SKM-1 treated with dmso at 0.1 percent for 144 hours (cell line): Measurements from ENCODE around the gene KIF19.

Experiments used
- DNase-seq: peaks from one replicate; lab custom pipeline; 2025; ENCODE audit not compliant: unreplicated experiment; lab: John Stamatoyannopoulos, UW

KIF19 gene

DNA sequence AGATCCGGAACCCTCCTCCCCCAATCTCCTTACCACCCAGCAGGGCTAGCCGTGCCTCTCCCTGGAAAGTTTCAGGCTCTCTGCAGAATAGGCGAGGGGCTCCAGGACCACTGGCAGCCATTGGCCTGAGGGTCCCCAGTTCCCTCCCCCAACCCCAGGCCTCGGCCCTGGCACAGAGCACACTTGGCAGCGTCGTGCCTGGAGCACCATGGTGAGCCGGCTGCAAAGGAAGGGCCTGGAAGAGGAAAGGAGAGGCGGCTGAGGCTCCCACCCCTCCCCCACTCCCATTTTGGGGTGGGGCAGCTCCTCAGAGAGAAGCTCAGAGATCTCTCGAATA is 36.0 kb downstream of the KIF19 start:
- DNase-seq = no peak

GRCh38 chr17:74362810-74363498 is 36.9 kb downstream of the KIF19 start:
- no peak for DNase-seq

DNA sequence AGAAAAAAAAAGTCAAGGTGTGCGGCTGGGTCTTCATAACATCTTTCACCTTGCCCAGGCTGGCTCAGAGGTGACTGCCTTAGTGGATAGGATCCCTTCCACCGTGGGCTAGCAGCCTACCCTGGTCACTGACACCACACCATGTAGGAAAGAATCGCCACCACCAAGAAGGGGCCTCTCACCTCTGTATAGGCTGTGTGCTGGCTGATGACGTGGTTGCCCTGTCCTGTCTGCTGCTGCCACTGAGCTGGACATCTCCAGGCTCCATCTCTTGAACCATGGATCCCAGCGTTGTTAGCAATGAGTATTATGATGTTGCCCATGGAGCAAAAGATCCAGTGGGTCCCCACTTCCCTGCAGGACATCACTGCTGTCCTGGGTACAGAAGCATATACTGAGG is 41.2 kb downstream of the KIF19 start, which contains the start of gene GPR142:
GPR142 (plus strand) TSS at position 301 of the 400 bp plus-strand sequence. CDS start 2,035 bp downstream, outside the sequence.
- no peak for DNase-seq

DNA sequence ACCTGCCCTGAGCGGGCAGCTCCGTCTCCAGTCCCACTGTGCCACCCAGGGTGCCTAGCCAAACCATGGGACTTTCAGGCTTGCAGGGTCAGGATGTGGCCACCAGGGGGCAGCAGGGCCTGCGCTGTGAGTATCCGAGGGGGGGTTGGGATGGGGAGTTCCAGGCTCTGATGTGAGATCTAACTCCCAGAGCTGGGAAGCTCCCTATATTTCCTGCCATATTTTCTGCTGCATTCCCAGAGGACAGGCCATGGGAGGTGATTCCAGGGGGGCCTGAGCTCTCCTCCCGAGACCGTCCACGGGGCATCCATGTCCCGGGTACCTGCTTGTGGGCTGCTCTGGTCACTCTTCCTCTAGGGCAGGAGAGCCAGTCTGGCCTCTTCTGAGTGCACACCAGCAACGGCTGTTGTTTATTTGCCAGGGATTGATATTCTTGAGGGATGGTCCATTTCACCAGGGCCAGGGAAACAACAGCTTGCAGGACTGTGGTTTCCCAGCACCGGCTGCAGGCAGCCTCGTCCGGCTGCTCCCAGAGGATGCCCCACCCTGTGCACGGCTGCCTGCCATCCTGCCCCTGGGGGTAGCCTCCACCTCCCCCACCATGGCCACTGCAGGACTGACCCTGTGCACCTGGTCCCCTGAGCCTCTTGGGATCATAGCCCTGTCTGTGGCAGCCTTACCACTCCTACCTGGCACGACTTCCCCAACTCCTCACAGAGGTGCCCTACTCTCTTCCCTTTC is 42.5 kb downstream of the KIF19 start:
- peak; percentile 53 for DNase-seq

DNA sequence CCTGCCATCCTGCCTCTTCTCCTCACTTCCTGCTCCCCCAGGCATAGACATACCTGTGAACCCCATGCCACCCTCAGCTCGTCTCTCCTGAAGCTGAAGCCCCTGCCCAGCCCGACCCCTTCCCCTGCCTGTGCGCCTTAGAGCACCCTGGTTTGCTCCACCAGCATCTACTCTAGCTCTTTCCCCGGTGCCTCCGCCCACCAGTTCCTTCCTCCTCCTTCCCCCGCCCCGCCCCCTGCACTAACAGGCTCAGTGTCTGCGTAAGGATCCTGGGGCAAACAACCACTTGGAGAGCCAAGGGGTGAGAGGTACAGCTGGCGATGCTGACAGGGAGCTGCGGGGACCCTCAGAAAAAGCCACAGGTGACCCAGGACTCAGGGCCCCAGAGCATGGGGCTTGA is 43.2 kb downstream of the KIF19 start:
- DNase-seq = peak; percentile 43

- no peak for DNase-seq
These were observed 43.9 kb downstream of the KIF19 start for GRCh38 chr17:74369665-74370490.

GRCh38 chr17:74371653-74372147 is 45.7 kb downstream of the KIF19 start:
- DNase-seq = no peak

DNA sequence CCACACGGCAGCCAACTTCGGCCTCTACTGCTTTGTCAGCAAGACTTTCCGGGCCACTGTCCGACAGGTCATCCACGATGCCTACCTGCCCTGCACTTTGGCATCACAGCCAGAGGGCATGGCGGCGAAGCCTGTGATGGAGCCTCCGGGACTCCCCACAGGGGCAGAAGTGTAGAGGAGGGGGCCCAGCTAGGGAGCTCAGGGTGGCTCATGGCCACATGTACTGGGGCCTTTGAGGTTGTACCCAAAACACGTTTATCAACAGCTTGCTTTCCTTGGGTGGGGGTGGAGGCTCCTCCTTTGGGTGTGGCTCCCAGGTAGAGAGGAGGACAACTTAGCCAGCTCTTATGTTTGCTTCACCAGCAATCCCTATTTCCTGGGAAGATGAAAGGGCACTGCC is 46.4 kb downstream of the KIF19 start:
- DNase-seq = no peak

GRCh38 chr17:74373838-74374606 is 48.0 kb downstream of the KIF19 start:
- DNase-seq = no peak

- no peak for DNase-seq
These were observed 48.8 kb downstream of the KIF19 start for GRCh38 chr17:74374858-74375257.

- peak; percentile 78 for DNase-seq
These were observed 53.6 kb downstream of the KIF19 start for GRCh38 chr17:74379495-74380085.

DNA sequence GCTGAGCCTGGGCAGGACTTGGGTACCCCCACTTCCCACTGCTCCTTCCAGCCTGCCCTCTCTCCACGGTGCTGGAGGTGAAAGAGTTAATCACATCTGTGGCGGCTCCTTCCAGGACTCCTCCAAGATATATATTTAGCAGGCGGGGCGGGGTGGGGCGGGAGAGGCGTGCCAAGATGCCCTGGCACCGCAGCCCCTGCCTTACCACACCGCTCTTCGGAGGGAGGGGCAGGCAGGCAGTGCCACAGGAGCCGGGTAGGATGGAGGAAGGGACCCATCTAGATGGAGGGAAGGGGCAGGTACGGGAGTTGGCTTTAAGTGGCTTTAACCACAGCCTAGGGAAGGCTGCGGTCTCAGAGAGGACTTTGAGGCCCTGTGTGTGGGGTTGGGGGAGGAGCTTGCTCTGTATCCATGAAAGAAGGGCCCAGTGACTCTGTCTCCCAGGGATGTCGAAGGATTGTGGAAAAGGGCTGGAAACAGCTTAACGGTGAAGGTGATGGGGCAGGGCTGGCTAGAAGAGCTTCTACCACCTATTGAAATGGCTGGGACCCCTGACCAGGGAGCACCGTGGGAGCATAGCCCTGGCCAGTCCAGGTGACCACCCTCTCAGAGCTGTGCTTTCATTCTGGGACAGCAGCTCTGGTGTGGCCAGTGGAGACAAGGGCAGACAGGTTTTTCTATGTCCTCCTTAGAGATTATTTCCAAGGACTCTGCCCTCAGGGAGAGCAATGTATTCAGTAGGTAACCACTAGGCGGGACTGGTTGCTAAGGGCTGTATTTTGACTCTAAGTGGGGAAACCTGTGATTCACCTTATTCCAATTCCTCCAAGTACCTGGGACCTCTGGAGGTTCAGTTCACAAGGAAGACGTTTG is 54.3 kb downstream of the KIF19 start:
- DNase-seq = peak; percentile 34

- no peak for DNase-seq
These were observed 55.2 kb downstream of the KIF19 start for GRCh38 chr17:74380959-74381808.

GRCh38 chr17:74383141-74383540 is 57.1 kb downstream of the KIF19 start:
- peak; percentile 28 for DNase-seq

GRCh38 chr17:74385201-74385600 is 59.2 kb downstream of the KIF19 start:
- no peak for DNase-seq

- DNase-seq = no peak
These were observed 60.4 kb downstream of the KIF19 start for GRCh38 chr17:74386386-74386785.

DNA sequence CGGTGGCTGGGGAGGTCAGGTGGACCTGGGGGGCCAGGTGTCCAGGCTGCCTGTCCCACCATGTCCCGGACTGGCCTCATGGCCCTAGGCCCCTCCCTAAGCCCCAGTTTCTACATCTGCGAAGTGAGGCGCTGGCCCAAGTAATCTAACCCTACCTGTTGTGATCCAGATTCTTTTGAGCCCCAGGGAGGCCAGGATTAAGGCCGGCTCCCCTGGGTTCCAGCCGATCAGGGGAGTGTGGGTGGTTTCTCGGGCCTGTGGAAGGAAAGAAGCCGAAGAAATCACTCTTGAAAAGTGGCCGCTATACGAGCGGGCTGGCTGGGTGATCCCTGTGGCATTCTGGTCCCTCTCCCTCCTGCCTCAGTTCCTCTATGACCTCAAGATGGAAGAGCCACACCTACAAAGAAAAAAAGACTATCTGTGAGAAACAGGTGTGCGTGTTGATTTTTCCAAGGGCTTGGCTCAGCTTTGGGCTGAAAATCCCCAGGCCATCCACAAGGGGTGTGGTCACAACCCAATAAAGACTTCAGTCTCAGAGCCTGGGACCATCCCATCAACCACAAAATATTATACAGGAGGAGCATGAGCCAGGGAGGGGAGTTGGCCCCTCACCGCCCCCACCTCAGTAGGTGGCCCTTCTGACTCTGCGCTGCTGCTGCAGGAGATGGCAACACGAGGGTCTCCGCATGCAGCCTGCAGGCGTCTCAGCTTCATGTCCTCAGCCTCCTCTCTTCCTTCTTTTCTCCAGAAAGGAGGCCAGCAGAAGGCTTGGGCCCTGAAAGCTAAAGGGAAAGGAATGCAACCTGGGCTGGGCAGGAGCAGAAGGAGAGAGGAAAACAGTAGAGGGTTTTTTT is 61.6 kb downstream of the KIF19 start:
- DNase-seq = no peak
